SJCRH30 (cell line): ENCODE data around the gene PPP3CA. TPM values are rescaled to one million over a fixed set of nuclear protein-coding genes. Genes with fewer than 3 reads are reported as not detected.

Experiments
- DNase-seq, 2 experiments: peaks; one replicate each; pipeline ENCODE4 v3.0.0-alpha.2; 2015 to 2020
- H3K27ac ChIP-seq: fragments of 250-450 bp; sonication (Bioruptor Pico); 2 replicates; pipeline ENCODE4 v1.5.1; 2020; ENCODE audit warnings: mild to moderate bottlenecking, moderate library complexity
- H3K27me3 ChIP-seq: fragments of 250-450 bp; sonication (Bioruptor Pico); 2 replicates; pipeline ENCODE4 v1.5.1; 2020; ENCODE audit warnings: mild to moderate bottlenecking, moderate library complexity
- H3K36me3 ChIP-seq: fragments of 250-450 bp; sonication (Bioruptor Pico); 2 replicates; pipeline ENCODE4 v1.5.1; 2020; ENCODE audit warnings: mild to moderate bottlenecking, moderate library complexity
- H3K4me1 ChIP-seq: fragments of 250-450 bp; sonication (Bioruptor Pico); 2 replicates; pipeline ENCODE4 v1.5.1; 2020; ENCODE audit warnings: mild to moderate bottlenecking, moderate library complexity
- H3K4me3 ChIP-seq: fragments of 250-450 bp; sonication (Bioruptor Pico); 2 replicates; pipeline ENCODE4 v1.5.1; 2020; ENCODE audit warnings: mild to moderate bottlenecking, moderate library complexity
- H3K9me3 ChIP-seq: fragments of 250-450 bp; sonication (Bioruptor Pico); replicated peaks from 2 replicates; pipeline ENCODE4 v1.5.1; 2020; ENCODE audit warnings: mild to moderate bottlenecking, moderate library complexity
- total RNA-seq: library from RNA; depleted of rRNA; stranded (reverse); fragments of >200 nt; shearing (Covaris generic); gene quantifications from 2 replicates; pipeline ENCODE4 v1.2.3, GENCODE V29; 2014

PPP3CA gene
- total RNA-seq, 1 experiment from 2014 or later, result 38.4 TPM

GRCh38 chr4:101160792-101161592 is 186.3 kb downstream of the PPP3CA start:
- DNase-seq, result no peak
- Histone ChIP-seq H3K9me3 (no peaks in the 10 kb centered on the region), H3K27ac (no peak overlapping the region), H3K4me3 (no peak overlapping the region), H3K27me3 (no peaks in the 10 kb centered on the region), H3K4me1 (no peaks in the 10 kb centered on the region), H3K36me3 (no peaks in the 10 kb centered on the region)

- no peaks in the 10 kb centered on the region for H3K36me3 ChIP-seq
- no peak overlapping the region for H3K4me3 ChIP-seq
- no peak overlapping the region for H3K27ac ChIP-seq
- no peak for DNase-seq
- H3K9me3 ChIP-seq, result no peaks in the 10 kb centered on the region
- no peaks in the 10 kb centered on the region for H3K27me3 ChIP-seq
- no peaks in the 10 kb centered on the region for H3K4me1 ChIP-seq
Observed at GRCh38 chr4:101158507-101158906, 188.8 kb downstream of the PPP3CA start.

- no peaks in the 10 kb centered on the region for H3K9me3 ChIP-seq
- no peaks in the 10 kb centered on the region for H3K4me1 ChIP-seq
- no peaks in the 10 kb centered on the region for H3K27me3 ChIP-seq
- H3K4me3 ChIP-seq, result no peak overlapping the region
- H3K27ac ChIP-seq, result no peak overlapping the region
- no peaks in the 10 kb centered on the region for H3K36me3 ChIP-seq
- no peak for DNase-seq
Observed at GRCh38 chr4:101158134-101158482, 189.2 kb downstream of the PPP3CA start.

- Histone ChIP-seq H3K27me3 (no peaks in the 10 kb centered on the region), H3K36me3 (no peaks in the 10 kb centered on the region), H3K9me3 (no peaks in the 10 kb centered on the region), H3K27ac (no peak overlapping the region), H3K4me3 (no peak overlapping the region), H3K4me1 (no peaks in the 10 kb centered on the region)
- DNase-seq, result no peak
Observed at GRCh38 chr4:101157415-101158133, 189.8 kb downstream of the PPP3CA start.

- Histone ChIP-seq H3K27ac (no peak overlapping the region), H3K4me3 (no peak overlapping the region), H3K36me3 (no peaks in the 10 kb centered on the region), H3K27me3 (no peaks in the 10 kb centered on the region), H3K9me3 (no peaks in the 10 kb centered on the region), H3K4me1 (no peaks in the 10 kb centered on the region)
- no peak for DNase-seq
Observed at GRCh38 chr4:101156619-101157310, 190.6 kb downstream of the PPP3CA start.

- Histone ChIP-seq H3K4me1 (no peaks in the 10 kb centered on the region), H3K9me3 (no peaks in the 10 kb centered on the region), H3K27ac (no peak overlapping the region), H3K36me3 (no peaks in the 10 kb centered on the region), H3K4me3 (no peak overlapping the region), H3K27me3 (no peaks in the 10 kb centered on the region)
- no peak for DNase-seq
Observed at GRCh38 chr4:101155945-101156344, 191.4 kb downstream of the PPP3CA start.

- H3K27me3 ChIP-seq, result no peaks in the 10 kb centered on the region
- no peak overlapping the region for H3K4me3 ChIP-seq
- DNase-seq, result no peak
- H3K9me3 ChIP-seq, result no peaks in the 10 kb centered on the region
- no peaks in the 10 kb centered on the region for H3K36me3 ChIP-seq
- H3K27ac ChIP-seq, result no peak overlapping the region
- no peaks in the 10 kb centered on the region for H3K4me1 ChIP-seq
Observed at GRCh38 chr4:101155368-101155767, 192.0 kb downstream of the PPP3CA start.

- Histone ChIP-seq H3K36me3 (no peaks in the 10 kb centered on the region), H3K4me1 (no peaks in the 10 kb centered on the region), H3K27ac (no peak overlapping the region), H3K9me3 (no peaks in the 10 kb centered on the region), H3K27me3 (no peaks in the 10 kb centered on the region), H3K4me3 (no peak overlapping the region)
- DNase-seq, result no peak
Observed at GRCh38 chr4:101153653-101154052, 193.7 kb downstream of the PPP3CA start.

GRCh38 chr4:101152521-101152920 is 194.8 kb downstream of the PPP3CA start:
- no peaks in the 10 kb centered on the region for H3K4me1 ChIP-seq
- H3K9me3 ChIP-seq, result no peaks in the 10 kb centered on the region
- DNase-seq, result no peak
- no peak overlapping the region for H3K27ac ChIP-seq
- H3K27me3 ChIP-seq, result no peaks in the 10 kb centered on the region
- no peak overlapping the region for H3K4me3 ChIP-seq
- H3K36me3 ChIP-seq, result no peaks in the 10 kb centered on the region

- no peaks in the 10 kb centered on the region for H3K4me1 ChIP-seq
- no peak for DNase-seq
- H3K36me3 ChIP-seq, result no peaks in the 10 kb centered on the region
- no peaks in the 10 kb centered on the region for H3K27me3 ChIP-seq
- no peaks in the 10 kb centered on the region for H3K9me3 ChIP-seq
- H3K27ac ChIP-seq, result no peak overlapping the region
- no peak overlapping the region for H3K4me3 ChIP-seq
Observed at GRCh38 chr4:101148551-101148950, 198.8 kb downstream of the PPP3CA start.

- no peaks in the 10 kb centered on the region for H3K27me3 ChIP-seq
- no peak overlapping the region for H3K4me3 ChIP-seq
- H3K4me1 ChIP-seq, result no peaks in the 10 kb centered on the region
- no peak for DNase-seq
- H3K36me3 ChIP-seq, result no peaks in the 10 kb centered on the region
- no peaks in the 10 kb centered on the region for H3K9me3 ChIP-seq
- H3K27ac ChIP-seq, result no peak overlapping the region
Observed at GRCh38 chr4:101147283-101147682, 200.0 kb downstream of the PPP3CA start.

- Histone ChIP-seq H3K27ac (no peak overlapping the region), H3K27me3 (no peaks in the 10 kb centered on the region), H3K36me3 (no peaks in the 10 kb centered on the region), H3K9me3 (no peaks in the 10 kb centered on the region), H3K4me1 (peaks cover 1% of the 10 kb centered on the region; the same call in 1 of the 2 replicates), H3K4me3 (no peak overlapping the region)
- no peak for DNase-seq
Observed at GRCh38 chr4:101145021-101145420, 202.3 kb downstream of the PPP3CA start.

- Histone ChIP-seq H3K27ac (no peak overlapping the region), H3K9me3 (no peaks in the 10 kb centered on the region), H3K4me3 (no peak overlapping the region), H3K27me3 (no peaks in the 10 kb centered on the region), H3K36me3 (no peaks in the 10 kb centered on the region), H3K4me1 (peaks cover 3% of the 10 kb centered on the region; the same call in 1 of the 2 replicates)
- DNase-seq, result no peak
Observed at GRCh38 chr4:101142259-101142658, 205.1 kb downstream of the PPP3CA start.

GRCh38 chr4:101141855-101142254 is 205.5 kb downstream of the PPP3CA start:
- Histone ChIP-seq H3K9me3 (no peaks in the 10 kb centered on the region), H3K4me3 (no peak overlapping the region), H3K36me3 (no peaks in the 10 kb centered on the region), H3K27me3 (no peaks in the 10 kb centered on the region), H3K4me1 (peaks cover 3% of the 10 kb centered on the region; the same call in 1 of the 2 replicates), H3K27ac (no peak overlapping the region)
- DNase-seq, result no peak

- no peaks in the 10 kb centered on the region for H3K36me3 ChIP-seq
- no peaks in the 10 kb centered on the region for H3K9me3 ChIP-seq
- no peak overlapping the region for H3K27ac ChIP-seq
- H3K27me3 ChIP-seq, result no peaks in the 10 kb centered on the region
- DNase-seq, result no peak
- H3K4me1 ChIP-seq, result peaks cover 3% of the 10 kb centered on the region; the same call in 1 of the 2 replicates
- no peak overlapping the region for H3K4me3 ChIP-seq
Observed at GRCh38 chr4:101141230-101141629, 206.1 kb downstream of the PPP3CA start.
